ENCODE data around the gene PPP6R2. TPM values are rescaled to one million over a fixed set of nuclear protein-coding genes. Genes with fewer than 3 reads are reported as not detected.
A peak's percentile ranks its signal among the peaks of the same experiment; 100 is the strongest.

Gene PPP6R2
- polyA plus RNA-seq, 3 donors: 34.4 to 58.1 (median 44.6) TPM

DNA sequence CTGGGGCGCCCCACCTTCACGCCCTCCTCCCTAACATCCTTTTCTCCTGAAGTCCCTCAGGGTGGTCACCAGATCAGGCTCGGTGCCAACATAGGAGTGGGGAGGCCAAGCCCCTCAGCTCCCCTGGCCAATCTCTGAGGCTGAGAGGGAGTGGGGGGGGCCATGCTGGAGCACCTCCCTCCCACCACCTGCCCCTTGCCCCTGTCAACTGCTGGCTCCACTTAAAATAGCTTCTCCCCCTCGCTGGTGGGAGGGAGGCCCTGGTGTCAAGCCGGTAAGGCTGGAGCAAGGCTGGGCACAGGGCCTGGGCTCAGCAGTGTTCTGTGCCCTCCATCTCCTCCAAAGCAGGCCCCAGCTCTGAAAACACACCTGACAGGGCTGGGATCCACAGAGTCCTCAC, 40.6 kb upstream of the PPP6R2 start:
- DNase-seq (ENCODE audit: extremely low read depth in 1 of 11, low read depth in 9 of 11, low spot score in 4 of 11): no peak

DNA sequence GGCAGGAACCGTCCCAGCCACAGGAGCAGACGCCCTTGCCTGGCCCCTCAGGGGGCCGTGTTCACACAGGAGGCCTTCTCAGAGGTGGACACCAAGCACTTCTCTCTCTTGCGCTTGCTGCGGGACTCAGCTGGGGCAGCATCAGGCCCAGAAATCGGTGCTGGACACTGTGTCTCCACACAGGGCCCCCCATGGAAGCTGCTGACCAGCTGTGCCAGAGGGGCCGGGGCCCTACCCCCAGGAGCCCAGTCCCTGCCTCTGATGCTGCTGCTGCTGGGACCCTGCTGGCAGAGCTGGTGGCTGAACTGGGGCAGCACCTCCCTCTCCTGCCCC, 39.6 kb upstream of the PPP6R2 start:
- DNase-seq (ENCODE audit: extremely low read depth in 1 of 11, low read depth in 9 of 11, low spot score in 4 of 11): no peak

DNA sequence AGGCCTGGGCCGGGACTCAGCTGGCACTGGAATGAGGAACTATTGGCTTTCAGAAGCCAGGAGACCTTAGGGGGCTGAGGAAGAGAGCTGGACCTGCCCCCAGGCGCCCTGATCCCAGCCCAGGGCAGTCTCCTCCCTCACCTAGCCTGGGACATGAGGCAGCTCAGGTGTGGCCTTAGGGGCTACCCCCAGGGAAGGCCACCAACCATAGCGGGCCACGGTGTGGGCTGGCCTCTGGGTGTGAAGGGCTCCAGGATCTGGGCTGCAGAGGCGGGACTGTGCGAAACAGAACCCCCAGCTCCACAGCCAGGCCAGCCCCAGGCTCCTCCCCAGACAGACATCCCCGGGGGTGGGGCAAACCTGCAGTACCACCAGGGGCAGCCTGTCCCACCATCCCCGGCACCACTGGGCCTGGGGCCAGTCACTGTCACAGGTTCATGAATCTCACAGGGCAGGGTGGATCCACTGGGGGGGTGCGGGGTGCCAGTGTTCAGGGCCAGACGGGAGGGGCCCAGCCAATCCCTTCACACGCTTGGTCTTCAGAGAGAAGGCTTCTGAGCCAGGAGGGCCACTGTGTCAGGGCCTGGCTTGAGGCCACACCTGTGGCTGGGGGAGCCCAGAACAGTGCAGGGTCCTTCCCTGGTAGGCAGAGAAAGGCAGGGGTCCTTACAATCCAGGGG, 39.1 kb upstream of the PPP6R2 start:
- no peak for DNase-seq (ENCODE audit: extremely low read depth in 1 of 11, low read depth in 9 of 11, low spot score in 4 of 11)

DNA sequence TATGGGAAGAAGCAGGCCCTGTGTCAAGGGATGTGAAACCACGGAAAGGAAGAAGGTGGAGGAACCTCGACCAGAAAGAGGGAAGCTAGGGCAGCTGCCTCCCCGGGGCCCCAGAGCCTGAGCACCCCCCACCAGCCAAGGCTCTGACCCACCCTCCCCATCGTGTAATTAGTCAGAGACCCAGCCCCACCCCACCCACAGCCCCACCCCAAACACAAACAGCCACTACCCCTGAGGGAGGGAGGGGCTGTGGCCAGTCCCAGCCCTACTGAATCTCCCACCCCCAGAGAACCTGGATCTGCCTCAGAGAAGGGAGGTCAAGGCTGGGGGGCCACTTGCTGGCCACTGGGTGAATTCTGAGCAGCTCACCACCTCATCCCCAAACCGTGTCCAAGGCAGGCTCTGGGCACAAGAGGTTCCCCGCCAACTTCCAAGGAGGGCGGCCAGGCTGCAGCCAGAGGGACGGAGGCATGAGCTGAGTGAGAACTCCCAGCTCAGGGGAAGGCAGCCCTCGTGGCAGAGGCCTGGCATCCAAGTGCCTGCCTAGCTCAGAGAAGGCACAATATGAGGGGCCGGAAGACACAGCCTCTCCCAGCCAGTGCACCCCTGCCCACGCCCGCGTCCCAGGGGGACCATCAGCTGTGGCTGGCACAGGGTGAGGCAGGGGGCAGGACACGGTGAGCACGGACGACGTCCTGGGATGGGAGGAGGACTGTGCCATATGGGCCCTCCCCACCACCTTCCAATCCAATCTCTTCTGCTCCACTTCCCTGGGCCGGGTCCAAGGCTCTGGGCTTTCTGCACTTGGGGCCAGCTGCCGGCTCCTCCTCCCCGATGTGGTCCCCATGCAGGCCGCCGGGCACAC, 38.4 kb upstream of the PPP6R2 start:
- DNase-seq (ENCODE audit: extremely low read depth in 1 of 11, low read depth in 9 of 11, low spot score in 4 of 11): no peak

DNA sequence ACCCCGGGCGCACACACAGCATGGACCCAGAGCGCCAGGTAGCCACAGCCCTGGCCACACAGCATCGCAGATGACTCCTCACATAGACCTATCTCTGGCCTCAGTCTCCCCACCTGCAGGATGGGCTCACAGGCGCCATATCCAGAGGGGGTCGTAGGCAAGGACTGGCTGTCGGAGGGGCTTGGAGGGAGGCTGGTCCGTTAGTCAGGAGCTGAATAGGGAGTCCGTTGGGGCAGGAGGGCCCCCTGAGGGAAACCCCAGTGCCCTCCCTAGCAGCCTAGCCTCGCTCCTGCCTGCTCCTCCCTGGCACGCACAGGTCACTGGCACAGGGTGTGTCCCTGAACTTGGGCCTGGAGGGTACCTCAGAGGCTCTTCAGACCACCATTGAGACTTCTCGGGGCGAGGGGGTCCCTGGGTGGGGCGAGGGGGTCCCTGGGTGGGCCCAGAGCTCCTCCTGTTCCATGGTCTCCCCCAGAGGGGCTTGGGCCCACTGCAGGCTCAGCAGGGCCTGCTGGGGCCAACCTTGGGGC, 37.7 kb upstream of the PPP6R2 start:
- DNase-seq (ENCODE audit: extremely low read depth in 1 of 11, low read depth in 9 of 11, low spot score in 4 of 11): no peak

DNA sequence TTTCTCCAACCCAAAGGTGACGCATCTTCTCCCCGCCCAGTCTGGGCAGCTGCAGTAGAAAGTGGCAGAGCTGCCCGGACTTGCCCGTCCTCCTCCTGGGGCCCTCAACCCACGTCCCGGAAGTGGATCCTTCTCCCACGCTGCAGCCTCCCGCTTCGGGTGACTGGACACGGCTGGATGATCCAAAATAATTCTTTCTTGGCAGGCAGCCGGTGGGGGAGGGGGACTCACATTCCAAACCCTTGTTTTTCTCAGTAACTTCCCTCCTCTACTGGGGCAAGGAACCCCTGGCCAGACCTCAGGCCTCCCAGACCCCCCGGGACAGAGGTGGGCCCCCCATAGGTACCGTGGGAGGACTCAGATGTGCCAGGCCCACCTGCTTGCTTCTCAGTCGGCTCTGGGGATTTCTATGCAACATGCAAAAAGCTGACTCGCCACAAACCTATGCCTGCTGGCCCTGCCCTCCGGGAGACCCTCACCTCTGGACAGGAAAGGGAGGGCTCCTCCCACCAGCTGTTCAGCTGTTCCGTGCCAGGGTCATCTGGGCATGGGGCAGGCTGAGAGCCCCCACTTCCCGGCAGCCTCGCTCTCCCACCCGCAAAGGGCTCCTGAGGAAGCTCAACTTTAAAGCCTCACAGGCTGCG, 37.1 kb upstream of the PPP6R2 start:
- peak; percentile 74 to 93 (median 85) for DNase-seq (ENCODE audit: extremely low read depth in 1 of 11, low read depth in 9 of 11, low spot score in 4 of 11)

DNA sequence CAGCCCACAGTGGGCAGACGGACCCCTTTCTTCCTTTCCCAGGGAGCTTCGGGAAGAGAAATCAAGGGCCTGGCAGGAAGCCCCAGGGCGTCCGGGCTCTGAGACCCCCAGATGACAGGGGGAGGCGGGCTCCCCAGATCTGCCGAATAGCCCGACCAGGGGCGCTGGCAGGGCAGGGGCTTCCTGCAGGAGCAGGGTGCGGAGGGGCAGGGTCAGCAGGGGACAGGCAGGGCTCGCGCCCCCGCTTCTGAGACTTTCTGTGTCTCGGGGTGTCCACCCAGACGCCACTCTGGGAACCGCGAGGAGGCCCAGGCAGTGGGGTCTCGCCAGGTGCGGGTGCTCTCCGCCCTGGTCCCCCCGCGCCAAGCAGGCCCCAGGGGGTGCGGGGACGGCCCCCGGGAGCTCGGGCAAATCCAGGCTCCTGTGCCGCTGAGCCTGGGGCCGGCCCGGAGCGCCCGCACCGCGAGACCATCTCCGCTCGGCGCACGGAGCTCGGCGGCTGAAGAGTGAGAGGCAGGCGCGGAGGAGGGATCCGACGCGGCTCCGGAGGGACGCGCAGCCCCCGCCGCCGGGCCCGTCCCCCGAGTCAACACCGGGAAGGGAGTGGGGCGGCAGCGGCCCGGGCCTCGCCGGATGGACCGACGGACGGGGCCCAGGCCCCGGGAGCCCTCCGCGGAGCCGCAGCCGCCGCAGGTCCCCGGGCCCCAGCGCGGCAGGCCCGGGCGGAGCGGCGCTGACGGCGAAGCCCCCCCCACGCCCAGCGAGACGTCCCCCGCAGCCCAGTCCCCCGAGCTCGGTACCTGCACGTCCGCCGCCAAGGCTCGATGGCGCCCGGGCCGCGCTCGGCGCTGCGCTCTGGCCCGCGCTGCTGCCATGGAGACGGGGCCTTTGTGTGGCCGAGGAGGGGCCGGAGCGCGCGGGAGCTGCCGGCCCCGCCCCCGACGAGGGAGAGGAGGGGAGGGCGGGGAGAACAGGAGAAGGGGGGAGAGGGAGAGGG, 36.1 kb upstream of the PPP6R2 start, which contains the start of gene PLXNB2:
Gene PLXNB2 (minus strand): TSS at position 894 of the 997 bp plus-strand sequence. CDS start 17,062 bp downstream, outside the sequence.
- peak in 8 of 11 donors; percentile 78 to 86 (median 84) for DNase-seq (ENCODE audit: extremely low read depth in 1 of 11, low read depth in 9 of 11, low spot score in 4 of 11)

DNA sequence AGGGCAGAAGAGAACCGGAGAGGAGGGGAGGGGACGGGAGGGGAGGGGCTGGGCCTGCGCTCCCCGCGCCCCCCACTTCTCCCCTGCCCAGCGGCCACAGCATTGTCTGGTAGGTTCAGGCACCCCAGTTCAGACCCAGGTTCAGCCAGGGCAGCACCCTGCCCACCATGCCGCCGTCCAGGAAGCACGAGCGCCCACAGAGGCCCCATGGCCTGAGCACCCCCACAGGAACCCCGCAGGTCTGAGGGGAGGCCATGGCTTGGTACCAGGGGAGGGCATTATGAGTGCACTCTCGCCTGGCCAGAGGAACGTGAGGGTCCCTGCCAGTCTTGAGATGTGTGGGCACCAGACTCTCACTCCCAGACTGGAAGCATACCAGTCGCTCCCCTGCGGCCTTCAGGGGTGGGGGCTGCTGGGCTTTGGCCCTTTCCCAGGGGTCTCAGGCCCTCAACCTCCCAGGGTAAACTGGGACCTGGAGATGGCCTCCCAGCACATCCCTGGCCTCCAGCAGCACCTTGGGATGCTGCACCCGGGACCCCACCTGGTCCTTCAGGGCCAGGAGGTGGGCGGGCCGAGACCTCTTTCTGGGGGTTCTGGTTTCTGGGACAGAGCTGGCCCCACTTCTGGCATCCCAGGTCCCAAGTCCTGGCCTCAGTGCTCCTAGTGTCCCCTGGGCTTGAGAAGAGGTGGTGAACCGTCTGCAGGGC, 35.1 kb upstream of the PPP6R2 start:
- DNase-seq (ENCODE audit: extremely low read depth in 1 of 11, low read depth in 9 of 11, low spot score in 4 of 11): no peak

DNA sequence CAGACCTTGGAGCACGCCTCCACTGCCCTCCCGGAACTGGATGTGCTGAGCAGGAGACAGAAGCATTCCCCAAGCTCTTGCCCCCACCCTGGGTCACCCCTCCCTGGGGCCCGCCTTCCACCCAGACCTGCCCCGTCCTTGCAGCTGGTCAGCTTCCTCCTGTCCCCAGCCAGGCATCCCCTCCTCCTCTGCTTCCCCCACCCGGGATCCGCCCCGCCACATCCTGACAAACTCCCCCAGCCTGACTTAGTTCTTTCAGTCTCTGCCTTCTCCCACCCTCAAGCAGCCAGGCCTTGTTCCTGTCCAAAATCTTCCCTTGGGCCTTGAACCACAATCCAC, 34.6 kb upstream of the PPP6R2 start:
- peak in 1 of 11 donors; percentile 61 for DNase-seq (ENCODE audit: extremely low read depth in 1 of 11, low read depth in 9 of 11, low spot score in 4 of 11)

DNA sequence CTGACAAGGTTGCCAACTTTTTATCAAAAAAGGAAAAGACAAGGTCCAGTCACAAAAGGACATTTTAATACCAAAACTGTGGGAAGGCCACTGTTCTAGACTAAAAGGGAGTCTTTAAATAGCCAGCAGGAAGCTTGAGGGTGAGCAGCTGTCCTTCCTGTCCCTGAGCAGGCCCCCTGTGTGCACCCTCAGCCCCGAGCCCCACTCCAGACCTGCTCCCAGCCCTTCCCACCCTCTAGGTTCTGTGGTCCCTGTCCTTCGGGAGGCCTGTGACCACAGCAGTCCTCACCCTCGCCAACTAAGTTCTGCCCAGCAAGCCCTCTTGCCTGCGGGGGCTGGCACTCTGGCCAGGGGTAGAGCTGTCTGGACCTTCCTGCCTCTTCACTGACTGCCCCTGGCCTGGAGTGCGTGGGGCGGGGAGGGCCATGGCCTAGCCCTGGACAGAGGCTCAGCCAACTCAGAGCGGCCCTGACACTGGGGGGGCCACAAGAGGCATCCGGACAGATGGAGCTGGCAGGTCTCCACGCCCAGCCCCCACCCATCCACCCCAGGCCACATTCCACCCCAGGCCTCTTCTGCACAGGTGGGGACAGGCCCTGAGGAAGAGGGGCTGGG, 34.0 kb upstream of the PPP6R2 start:
- DNase-seq (ENCODE audit: extremely low read depth in 1 of 11, low read depth in 9 of 11, low spot score in 4 of 11): no peak

DNA sequence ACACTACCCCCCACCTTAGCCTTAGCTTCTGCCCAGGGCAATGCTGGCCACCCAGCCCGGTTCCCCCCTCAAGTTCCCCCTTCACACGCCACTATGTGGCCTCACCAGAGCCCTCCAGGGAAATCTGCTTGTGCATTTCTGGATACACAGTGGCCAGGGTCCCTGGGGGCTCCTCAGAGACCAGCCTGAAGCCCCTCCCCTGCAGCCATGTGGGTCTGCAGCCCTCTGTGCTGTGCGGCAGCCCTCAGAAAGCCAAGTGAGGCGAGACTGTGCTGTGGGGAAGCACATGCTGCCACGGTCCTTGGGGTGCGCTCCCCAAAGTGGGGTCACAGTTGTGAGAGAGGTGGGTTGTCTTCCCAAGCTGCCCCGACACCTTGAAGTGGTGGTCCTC, 33.5 kb upstream of the PPP6R2 start:
- no peak for DNase-seq (ENCODE audit: extremely low read depth in 1 of 11, low read depth in 9 of 11, low spot score in 4 of 11)

DNA sequence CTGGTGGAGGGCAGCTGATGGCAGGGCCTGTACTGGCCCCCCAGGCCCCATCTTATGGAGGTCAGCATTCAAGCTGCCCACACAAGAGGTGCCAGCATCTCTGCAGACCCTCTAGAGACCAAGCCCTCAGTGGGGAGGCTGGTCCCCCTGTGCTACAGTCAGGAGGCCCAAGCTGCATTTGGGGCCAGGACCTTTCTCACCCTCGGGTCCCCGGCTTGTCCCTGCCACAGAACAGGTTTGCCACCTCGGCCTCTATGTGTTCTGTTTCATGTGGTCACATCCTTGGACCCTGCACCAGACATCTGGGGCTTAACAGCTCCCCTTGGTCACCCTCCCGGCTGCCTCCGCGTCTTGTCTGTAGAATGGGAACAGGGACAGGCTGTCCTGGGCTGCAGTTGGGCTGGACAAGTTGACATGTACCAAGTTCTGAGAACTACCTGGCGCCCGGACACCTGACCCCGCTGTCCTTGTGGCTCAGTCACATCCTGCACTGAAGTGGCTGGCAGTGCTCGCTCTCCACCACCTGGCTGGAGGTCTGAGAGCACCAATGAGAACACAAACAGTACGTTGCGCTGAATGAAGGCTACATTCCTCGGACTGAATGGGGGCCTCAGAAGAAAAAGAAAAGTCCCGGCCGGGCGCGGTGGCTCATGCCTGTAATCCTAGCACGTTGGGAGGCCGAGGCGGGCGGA, 33.0 kb upstream of the PPP6R2 start:
- no peak for DNase-seq (ENCODE audit: extremely low read depth in 1 of 11, low read depth in 9 of 11, low spot score in 4 of 11)

DNA sequence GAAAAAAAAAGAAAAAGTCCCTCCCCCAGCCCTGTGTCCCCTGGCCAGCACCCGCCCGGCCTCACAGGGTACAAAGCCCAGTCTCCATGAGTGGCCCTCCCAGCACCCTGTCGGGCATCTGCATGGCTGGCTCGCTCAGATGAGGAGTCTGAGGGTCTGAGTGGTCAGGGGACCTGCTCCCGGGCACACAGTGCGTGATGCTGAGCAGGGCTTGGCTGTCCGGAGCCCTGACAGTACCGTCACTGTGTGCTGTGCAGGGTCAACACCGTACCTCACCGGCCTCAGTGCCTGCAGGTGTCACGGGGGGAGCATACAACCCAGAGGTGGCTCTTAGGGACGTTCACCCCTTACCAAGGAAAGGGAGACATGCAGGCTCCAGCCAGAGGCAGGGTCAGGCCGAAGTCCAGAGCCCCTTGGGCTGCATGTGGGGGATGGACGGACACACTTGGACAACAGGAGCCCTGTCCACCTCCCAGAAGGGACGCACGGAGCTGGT, 32.1 kb upstream of the PPP6R2 start:
- DNase-seq (ENCODE audit: extremely low read depth in 1 of 11, low read depth in 9 of 11, low spot score in 4 of 11): no peak

DNA sequence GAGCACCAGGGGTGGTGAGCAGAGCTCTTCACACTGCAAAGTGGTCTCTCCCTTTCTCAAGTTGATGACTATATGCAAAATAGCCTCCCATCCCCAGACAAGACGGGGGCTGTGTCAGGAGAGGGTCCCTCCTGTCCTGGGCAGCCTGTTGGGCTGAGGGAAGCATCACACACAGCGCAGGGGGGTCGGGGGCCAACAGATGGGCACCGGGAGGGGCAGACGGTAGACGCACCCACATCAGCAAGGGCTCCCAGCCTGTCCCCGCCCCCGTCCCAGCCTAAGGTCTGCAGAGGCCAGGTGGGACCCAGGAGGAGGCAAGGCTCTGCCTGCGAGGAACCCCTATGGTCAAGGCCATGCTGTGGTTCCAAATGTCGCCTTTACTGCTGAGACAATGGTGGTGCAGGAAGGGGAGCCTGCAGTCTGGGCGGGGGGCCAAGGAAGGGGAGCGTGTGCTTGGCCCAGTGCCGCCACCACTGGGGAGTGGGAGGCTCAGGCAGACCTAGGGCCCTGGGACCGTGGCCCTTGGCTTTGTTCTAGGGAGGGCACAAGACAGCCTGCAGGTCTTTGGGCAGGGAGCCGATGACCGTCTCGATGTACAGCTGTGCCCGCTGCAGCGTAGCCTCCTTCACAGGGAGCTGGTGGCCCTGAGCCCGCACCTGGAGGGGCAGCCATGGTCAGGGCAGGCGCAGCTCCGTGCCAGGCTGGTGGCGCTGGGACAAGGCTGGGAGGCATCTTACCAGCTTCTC, 31.3 kb upstream of the PPP6R2 start:
- DNase-seq (ENCODE audit: extremely low read depth in 1 of 11, low read depth in 9 of 11, low spot score in 4 of 11): no peak

DNA sequence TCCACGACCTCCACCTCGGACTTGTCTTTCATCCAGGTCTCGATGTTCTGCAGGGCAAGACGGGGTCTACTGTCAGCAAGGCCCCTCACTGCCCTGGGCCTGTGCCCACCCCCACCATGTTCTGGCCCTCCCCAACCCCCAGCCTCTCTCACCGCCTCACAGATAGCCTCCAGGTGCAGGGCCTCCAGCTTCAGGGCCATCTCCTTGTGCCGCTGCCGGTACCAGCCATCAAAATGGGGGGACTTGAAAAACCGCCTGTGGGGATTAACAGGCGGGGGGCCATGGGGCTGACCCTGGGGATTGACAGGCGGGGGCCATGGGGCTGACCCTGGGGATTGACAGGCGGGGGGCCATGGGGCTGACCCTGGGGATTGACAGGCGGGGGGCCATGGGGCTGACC, 30.8 kb upstream of the PPP6R2 start:
- no peak for DNase-seq (ENCODE audit: extremely low read depth in 1 of 11, low read depth in 9 of 11, low spot score in 4 of 11)

DNA sequence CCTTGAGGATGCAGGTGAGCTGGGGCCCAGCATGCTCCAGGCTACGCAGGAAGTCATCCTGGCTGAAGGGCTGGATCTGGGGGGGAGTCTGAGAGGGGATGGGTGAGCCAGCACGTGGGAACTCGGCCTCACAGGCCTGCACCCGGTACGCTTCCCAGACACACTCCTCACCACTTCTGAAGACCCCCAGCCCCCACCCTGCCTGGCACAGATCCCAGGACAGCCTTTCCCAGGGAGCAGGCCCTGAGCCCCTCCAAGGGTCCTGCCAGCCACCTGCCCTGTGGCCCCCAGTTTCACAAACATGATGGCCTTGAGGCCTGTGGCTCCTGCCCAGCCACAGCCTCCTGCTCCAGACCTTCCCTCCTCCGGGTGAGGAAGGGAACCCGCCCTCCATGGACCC, 30.1 kb upstream of the PPP6R2 start:
- no peak for DNase-seq (ENCODE audit: extremely low read depth in 1 of 11, low read depth in 9 of 11, low spot score in 4 of 11)

All from renal cortex interstitium (tissue), 11 donors.